ENCODE measurements around the gene RNF182.
"Not testable (repeated sequence)": the region's sequence is repeated elsewhere in the genome, so short reads cannot be mapped to it uniquely, and the experiment has no call there.

RNF182 gene

GRCh38 chr6:14004258-14004657, 79.5 kb downstream of the RNF182 start:
- FAIRE-seq, result no peak

- peak; percentile 21 for FAIRE-seq
Measured at GRCh38 chr6:14008809-14009208, 84.1 kb downstream of the RNF182 start.

GRCh38 chr6:14009431-14009830, 84.7 kb downstream of the RNF182 start:
- FAIRE-seq, result no peak

GRCh38 chr6:14010275-14010674, 85.5 kb downstream of the RNF182 start:
- no peak for FAIRE-seq

- no peak for FAIRE-seq
Measured at GRCh38 chr6:14012313-14013030, 87.7 kb downstream of the RNF182 start.

GRCh38 chr6:14015964-14016363, 91.2 kb downstream of the RNF182 start:
- FAIRE-seq, result no peak

GRCh38 chr6:14016432-14016831, 91.7 kb downstream of the RNF182 start:
- no peak for FAIRE-seq

GRCh38 chr6:14016935-14017625, 92.3 kb downstream of the RNF182 start:
- no peak for FAIRE-seq

- no peak for FAIRE-seq
Measured at GRCh38 chr6:14017626-14018475, 93.1 kb downstream of the RNF182 start.

GRCh38 chr6:14018559-14018958, 93.8 kb downstream of the RNF182 start:
- not testable (repeated sequence) for FAIRE-seq

- no peak for FAIRE-seq
Measured at GRCh38 chr6:14020551-14020950, 95.8 kb downstream of the RNF182 start.

- no peak for FAIRE-seq
Measured at GRCh38 chr6:14021449-14021848, 96.7 kb downstream of the RNF182 start.

GRCh38 chr6:14022673-14023072, 97.9 kb downstream of the RNF182 start:
- FAIRE-seq, result no peak

- FAIRE-seq, result no peak
Measured at GRCh38 chr6:14023855-14024254, 99.1 kb downstream of the RNF182 start.

GRCh38 chr6:14025160-14025559, 100.4 kb downstream of the RNF182 start:
- FAIRE-seq, result no peak

GRCh38 chr6:14026831-14027539, 102.2 kb downstream of the RNF182 start:
- FAIRE-seq, result no peak

GRCh38 chr6:14028631-14029030, 103.9 kb downstream of the RNF182 start:
- no peak for FAIRE-seq

- no peak for FAIRE-seq
Measured at GRCh38 chr6:14029605-14030004, 104.9 kb downstream of the RNF182 start.

All from colon (tissue), 2 donors.